Activated gamma-delta T cell treated with anti-CD3 and anti-CD28 coated beads, Interleukin-2, amount 50 U/mL, for 16 hours (primary cell): Measurements from ENCODE around the gene TYROBP.
"Not testable (repeated sequence)": the region's sequence is repeated elsewhere in the genome, so short reads cannot be mapped to it uniquely, and the experiment has no call there.

Experiments used
- DNase-seq: peaks from one replicate; pipeline ENCODE4 v3.0.0-alpha.2; 2020; ENCODE audit warnings: low read depth

TYROBP gene

DNA sequence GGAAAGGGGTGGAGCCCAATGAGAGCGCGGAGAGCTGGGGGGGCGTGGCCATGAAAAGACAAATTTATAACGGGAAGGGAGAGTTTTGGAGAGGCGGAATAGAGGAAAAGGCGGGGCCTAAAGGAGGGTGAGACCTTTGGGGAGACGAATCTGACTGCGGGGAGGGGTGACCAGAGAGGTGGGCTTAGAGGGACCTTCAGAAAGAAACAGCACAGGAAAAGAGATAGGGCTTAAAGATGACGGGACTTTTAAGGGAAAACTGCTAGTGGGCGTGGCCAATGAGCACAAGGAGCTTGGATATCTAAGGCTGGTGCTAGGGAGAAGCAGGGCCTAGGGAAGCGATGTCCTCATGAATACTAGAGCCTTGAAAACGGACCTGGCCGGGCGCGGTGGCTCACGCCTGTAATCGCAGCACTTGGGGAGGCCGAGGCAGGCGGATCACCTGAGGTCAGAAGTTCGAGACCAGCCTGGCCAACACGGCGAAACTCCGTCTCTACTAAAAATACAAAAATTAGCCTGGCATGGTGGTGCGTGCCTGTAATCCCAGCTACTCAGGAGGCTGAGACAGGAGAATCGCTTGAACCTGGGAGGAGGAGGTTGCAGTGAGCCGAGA lies 37.9 kb downstream of the TYROBP start:
- DNase-seq: not testable (repeated sequence)

DNA sequence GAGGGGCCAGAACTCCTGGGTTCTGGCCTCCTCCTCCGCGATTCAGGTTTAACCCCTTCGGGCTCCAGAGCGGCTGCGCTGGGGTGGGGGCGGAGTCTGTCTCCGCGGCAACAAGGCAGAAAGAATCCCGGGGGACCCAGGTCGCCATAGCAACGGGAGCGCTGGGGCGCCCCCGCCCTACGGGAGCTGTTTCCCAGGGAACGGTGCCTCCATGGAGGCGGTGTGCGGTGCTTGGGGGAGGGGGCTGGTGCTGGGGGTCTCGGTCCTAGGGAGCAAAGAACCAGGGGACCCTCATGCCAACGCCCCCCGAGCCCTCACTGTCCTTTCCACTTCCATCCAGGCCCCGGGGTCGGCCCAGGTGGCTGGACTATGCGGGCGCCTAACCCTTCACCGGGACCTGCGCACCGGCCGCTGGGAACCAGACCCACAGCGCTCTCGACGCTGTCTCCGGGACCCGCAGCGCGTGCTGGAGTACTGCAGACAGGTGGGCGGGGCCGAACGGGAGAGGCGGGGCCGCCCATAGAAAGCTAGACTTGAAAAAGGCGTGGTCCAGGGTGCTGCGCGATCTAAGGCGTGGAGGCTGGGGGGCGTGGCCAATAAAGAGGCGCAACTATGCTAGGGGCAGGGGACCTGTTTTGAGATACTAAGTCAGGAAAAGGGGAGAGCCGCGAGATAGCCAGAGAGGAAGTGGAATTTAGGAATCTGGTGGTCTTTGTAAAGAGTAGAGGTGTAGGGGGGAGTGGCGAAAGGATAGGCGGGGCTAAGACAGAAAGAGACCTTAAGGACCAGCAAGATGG lies 38.6 kb downstream of the TYROBP start:
- peak; percentile 46 for DNase-seq

DNA sequence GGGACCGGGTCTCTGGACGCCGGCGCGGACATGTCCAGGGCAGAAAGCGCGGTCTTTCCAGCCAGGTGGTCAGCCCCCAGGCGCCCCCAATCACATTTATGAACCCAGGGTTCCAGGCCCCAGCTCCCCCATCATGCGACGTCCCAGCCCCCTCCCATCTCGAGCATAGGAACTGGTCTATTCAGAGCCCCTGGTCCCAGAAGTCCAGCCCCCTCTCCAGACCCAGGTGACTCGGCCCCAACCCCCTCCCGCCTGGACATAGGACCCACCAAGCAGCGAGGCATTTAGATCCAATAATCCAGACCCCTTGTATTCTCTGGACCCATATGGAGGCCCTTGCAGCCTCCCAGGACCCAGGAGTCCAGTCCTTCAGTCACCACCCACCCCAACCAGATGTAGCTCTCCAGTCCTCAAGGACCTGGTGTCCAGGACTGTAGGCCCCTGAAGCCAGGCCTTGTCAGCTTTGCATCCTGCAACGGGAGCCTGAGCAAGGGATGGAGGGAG lies 39.2 kb downstream of the TYROBP start:
- DNase-seq: no peak

DNA sequence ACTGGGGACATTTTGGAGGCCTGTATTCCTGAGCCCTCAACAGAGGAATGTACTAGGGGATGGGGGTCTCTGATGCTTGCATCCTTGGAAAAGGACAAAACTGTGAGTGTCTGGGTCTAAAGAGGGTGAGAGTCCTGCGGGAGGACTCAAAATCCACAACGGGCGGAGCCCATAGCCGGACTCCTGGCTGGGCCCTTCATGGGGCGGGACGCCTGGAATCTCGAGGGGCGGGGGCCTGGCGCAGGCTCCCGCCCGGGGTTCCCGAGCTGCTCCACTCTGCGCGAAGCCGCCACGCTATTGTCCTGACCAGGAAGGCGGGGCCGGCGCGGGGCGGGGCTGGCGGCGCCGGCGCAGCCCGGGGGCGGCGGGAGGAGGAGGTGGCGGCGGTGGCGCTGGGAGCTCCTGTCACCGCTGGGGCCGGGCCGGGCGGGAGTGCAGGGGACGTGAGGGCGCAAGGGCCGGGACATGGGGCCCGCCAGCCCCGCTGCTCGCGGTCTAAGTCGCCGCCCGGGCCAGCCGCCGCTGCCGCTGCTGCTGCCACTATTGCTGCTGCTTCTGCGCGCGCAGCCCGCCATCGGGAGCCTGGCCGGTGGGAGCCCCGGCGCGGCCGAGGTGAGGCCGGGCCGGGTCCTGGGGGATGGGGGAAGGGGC lies 39.8 kb downstream of the TYROBP start, which contains the start of gene APLP1:
TSS of gene APLP1 (plus strand) at position 403 of the 651 bp plus-strand sequence. CDS start at position 466, 63 bp downstream.
- DNase-seq: peak; percentile 48

DNA sequence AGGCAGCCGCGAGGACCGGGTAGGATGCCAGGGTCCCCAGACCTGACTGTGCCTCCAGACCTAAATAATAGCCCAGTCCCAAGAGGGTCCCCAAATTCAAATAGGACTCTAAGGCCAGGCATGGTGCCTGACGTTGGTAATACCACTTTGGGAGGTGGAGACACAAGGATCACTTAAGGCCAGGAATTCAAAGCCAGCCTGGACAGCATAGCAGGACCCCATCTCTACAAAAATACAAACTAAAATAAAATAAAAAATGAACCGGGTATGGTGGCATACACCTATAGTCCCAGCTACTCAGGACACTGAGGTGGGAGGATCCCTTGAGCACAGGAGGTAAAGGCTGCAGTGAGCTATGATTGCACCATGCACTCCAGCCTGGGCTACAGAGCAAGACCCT lies 45.1 kb downstream of the TYROBP start:
- DNase-seq: no peak

DNA sequence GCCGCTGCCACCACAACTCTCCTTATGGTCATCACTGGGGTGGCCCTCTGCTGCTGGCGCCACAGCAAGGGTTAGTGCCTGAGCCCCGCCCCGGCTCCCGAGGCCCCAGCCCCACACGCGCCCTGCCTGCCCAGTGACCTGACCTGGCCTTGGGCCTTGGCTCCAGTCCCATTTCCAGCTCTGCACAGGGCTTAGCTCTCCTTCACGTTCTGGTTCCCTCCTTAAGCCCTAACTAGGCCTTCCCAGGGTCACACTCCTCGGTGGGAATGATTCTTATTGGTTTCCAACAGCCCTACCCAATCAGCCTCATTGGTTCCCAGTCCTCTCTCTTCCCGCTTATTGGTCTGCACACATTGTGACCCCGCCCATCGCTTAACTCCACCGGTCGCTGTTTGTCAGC lies 45.6 kb downstream of the TYROBP start:
- no peak for DNase-seq

DNA sequence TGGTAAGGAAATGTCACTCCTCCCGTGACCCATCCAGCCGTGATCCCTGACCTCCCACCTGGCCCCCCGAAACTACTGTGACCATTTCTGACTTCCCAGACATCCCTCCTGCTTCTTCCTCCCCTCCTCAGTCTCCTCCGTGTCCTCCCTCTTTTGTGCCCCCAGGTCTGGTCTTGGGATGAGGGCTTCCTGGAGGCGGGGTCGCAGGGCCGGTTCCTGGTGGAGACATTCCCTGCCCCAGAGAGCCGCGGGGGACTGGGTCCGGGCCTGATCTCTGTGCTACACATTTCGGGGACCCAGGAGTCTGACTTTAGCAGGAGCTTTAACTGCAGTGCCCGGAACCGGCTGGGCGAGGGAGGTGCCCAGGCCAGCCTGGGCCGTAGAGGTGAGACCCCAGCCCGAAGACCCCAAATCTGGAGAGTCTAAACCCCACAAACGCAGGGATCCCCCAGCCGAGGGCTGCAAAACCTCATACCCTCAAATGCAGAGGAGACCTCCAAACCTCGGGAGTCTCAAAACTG lies 46.4 kb downstream of the TYROBP start:
- DNase-seq: no peak

DNA sequence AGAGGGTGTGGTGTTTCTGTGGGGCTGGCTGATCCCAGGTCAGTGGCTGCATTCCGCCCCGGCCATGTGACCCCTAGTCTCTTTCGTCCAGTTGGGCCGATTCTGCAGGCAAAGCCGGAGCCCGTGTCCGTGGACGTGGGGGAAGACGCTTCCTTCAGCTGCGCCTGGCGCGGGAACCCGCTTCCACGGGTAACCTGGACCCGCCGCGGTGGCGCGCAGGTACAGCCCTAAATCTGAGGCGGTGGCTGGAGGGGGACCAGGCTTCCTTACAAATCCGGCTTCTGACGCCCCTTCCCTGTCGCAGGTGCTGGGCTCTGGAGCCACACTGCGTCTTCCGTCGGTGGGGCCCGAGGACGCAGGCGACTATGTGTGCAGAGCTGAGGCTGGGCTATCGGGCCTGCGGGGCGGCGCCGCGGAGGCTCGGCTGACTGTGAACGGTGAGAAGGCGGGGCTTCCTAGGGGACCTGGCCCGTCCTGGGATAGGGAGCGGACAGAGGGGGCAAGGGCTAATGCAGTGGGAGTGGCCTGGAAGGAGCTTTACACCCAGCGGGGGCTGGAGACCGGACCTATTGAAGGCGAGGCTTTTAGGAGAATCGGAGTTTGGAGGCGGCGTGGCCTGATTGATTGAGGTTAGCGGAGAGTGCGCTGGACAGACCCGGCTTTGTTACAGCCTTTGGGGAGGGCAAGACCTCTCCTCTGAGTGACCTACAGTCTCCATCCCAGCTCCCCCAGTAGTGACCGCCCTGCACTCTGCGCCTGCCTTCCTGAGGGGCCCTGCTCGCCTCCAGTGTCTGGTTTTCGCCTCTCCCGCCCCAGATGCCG lies 47.1 kb downstream of the TYROBP start:
- no peak for DNase-seq

DNA sequence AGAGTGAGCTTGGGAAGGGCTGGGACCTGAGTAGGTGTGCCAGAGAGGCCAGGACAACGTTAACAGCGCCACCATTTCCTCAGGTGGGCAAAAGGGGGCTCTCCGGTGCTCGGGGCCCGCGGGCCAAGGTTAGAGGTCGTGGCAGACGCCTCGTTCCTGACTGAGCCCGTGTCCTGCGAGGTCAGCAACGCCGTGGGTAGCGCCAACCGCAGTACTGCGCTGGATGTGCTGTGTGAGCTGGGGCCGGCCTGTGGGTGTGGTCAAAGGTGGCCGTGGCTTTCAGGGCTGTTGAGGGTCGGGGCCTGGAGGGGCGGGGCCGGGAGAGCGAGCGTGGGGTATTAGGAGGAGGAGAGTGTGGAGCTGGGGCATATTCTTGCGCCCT lies 47.7 kb downstream of the TYROBP start:
- DNase-seq: no peak

DNA sequence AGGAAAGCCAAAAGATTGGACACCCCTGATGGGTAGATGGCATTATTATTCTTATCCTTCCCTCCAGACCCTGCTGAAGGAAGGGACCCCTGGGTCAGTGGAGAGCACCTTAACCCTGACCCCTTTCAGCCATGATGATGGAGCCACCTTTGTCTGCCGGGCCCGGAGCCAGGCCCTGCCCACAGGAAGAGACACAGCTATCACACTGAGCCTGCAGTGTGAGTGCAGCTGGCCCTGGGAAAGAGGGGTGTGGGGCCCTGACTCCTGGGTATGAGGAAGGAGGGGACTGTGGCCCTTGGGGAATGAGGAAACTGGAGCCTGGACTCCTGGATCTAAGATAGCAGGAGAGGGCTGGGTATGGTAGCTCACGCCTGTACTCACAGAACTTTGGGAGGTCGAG lies 48.7 kb downstream of the TYROBP start:
- no peak for DNase-seq

DNA sequence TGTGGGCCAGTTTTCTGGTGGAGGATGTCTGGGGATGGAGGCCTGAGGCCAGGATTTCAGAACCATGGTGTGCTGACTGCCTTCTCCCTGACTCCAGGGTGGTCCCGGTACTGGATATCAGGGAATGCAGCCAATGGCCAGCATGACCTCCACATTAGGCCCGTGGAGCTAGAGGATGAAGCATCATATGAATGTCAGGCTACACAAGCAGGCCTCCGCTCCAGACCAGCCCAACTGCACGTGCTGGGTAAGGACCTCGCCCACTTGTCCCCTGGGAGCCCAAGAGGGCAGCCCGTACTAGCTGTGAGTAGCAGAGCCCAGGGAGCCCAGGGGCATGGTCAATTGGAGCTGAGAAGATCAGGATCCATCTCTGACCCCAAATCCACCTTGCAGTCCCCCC lies 49.8 kb downstream of the TYROBP start:
- no peak for DNase-seq

DNA sequence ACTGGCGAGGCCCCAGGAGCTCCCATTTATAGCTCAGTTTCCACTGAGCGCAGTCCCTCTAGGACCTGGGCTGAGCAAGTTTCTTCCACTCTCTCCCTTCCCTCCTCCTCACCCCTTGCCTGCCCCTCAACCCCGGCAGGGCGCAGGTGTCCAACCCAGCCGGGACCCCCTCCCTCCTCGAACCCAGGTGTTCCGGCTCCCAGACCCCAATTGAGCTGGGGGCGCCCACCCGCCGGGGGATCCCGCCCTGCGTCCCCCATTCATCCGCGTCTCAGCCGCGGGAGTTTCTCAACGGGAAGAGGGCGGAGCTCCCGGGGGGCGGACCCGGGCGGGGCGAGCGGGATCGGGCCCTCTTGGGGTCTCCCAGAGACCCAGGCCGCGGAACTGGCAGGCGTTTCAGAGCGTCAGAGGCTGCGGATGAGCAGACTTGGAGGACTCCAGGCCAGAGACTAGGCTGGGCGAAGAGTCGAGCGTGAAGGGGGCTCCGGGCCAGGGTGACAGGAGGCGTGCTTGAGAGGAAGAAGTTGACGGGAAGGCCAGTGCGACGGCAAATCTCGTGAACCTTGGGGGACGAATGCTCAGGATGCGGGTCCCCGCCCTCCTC lies 51.4 kb downstream of the TYROBP start, which contains the start of gene KIRREL2:
TSS of gene KIRREL2 (plus strand) at position 366 of the 604 bp plus-strand sequence. CDS start at position 575, 209 bp downstream.
- DNase-seq: no peak
